Measurements from ENCODE around the gene RBKS. TPM values are rescaled to one million over a fixed set of nuclear protein-coding genes. Genes with fewer than 3 reads are reported as not detected.

The RBKS gene
- total RNA-seq, 1 donor from 2014 or later, result 1.6 TPM

DNA sequence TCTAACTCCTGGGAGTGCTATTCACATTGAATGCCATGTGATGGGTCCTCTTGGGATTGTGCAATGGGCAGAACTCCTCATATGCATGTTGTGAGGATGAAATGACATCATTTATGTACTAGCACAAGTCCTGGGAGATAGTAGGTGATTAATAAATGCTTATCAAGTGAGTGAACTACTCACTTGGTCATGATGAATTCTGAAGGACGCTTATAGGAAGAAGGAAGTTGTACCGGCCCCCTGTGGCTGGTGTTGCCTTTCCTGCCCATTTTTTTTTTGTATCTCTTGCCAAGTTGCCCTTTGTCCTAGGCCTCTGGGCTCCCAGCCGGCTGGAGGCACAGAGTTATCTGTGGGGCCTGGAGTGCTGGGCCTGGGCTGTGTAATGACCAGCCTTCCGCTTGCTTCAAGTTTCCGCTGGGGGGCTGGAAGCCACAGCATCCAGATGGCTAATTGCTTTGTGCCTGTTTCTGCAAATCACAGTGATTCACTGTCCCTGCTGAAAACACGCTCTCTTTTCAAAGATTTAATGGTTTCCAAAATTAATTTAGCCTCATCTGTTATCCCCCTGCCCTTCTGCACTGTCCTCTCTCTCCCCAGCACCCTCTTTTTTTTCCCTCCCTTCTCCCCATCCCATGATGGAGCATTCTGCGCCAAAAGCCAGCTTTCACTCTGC, 152.4 kb downstream of the RBKS start:
- intact Hi-C loops (cut with micrococcal nuclease), result no loop called here

DNA sequence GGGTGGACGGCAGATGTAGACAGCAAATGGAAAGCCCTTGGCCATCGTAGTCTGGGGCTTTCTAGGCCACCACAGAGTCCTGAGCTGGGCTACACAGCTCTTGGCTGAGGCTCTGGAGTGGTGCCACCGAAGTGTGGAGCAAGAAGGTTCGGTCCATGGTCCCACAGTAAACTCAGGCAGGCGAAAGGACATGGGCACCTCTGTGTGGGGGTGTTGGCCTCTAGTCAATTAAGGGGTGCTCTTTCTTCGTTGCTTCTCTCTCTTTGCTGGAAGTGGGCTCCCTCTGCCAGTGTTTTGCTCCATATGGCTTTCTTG, 153.3 kb downstream of the RBKS start:
- intact Hi-C loops (cut with micrococcal nuclease), result no loop called here

DNA sequence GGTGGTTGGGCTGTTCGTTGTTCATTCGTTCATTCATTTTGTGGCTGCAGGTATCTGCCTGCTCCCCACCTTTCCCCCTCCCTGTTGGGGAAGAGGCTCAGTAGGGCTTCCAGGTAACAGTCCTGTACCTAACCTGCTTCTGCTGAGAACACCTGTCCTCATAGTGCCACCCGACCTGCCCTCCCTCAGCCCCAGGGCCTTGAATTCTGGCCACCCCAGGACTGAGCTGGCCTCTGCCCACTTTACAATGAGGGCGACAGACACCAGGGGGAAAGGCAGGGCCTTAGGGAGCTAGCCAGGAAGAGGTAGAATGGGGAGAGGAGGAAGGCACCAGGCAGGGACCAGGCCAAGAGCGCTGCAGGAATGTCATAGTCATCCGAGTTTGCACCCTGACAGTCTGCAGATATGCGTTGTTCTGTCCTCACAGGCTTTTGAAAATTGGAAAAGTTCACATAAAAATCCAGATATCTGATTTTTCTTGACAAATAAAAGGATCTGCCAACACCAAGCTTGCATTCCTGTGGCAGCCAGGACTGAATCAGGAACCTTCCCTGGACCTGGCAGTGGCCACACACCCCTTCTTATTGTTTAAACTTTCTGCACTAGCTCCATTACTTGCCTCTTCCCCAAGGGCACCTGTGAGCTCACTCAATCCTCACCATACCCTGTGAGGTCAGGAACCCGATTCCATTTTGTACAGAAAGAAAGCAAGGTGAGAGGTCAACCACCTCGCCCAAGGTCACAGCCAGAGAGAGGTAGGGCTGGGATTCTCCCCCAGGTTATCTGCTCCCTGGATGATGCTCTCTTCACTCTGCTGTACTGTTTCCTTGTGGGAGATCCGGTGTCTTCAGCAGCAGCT, 153.9 kb downstream of the RBKS start:
- intact Hi-C loops (cut with micrococcal nuclease), result no loop called here

DNA sequence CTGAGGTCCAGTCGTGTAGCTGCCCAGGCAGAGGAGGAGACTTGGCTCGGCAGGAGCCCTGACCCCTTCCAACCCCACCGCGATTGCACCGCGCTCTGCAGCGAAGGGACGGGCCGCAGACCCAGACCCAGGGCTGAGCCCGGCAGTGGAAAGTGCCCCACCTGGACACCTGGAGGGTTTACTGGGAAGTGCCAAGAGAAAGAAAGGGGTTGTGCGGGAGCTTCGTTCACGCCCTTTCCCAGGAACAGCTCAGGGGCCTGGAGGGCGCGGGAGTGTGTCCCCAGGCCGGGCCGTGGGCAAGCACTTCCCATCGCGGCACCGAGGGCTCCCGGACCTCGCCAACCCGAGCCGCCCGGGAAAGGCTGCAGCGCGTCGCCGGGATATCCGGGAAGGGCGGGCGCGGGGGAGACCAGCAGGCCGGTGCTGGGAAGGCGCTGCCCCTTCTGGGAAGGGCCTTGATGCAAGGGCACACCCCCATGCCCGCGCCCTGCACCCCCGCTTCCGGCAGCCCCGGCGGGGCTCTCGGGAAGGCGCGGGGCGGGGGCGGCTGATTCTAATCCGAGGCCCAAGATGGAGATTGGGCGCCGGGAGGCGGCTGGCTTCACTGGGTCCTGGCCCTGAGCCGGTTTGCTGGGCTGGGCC, 154.8 kb downstream of the RBKS start:
- intact Hi-C loops (cut with micrococcal nuclease), result loop anchor here (1.0 kb wide), 1 partner anchor 36 kb away; the partner anchor contains the start of gene MRPL33

DNA sequence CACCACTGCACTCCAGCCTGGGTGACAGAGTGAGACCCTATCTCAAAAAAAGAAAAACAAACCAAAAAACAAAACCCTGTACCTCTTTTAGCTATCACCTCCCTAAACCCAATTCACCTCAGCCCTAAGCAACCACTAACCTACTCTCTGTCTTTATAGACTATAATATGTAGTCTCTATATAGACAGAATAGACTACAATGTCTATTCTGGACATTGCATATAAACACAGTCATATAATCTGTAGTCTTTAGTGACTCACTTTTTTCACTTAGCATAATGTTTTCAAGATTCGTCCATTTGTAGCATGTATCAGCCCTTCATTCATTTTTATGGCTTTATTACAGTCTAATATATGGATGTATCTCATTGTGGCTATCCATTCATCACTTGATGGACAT, 155.9 kb downstream of the RBKS start:
- intact Hi-C loops (cut with micrococcal nuclease), result no loop called here

Other genes starting within 250 kb of the RBKS start
- gene SUPT7L, start 226.8 kb downstream of the RBKS start, total RNA-seq, result 38.6 and 39.6 TPM in 2 replicates
- 28.6 and 30.1 TPM in 2 replicates for gene SLC4A1AP, start 226.5 kb downstream of the RBKS start, total RNA-seq
- 33.4 and 39.1 TPM in 2 replicates for gene MRPL33, start 118.7 kb downstream of the RBKS start, total RNA-seq
- gene BABAM2, start 342 bp upstream of the RBKS start, total RNA-seq, result 40.8 and 42.6 TPM in 2 replicates